Fibroblast of skin of left quadriceps (primary cell): ENCODE data around the gene RSPH1.

ENCODE experiments used
- DNase-seq, 2 experiments: peaks; one replicate each; pipeline ENCODE4 v3.0.0-alpha.2; 2013; ENCODE audit warnings: low read depth in 2 of 2

RSPH1 gene

DNA sequence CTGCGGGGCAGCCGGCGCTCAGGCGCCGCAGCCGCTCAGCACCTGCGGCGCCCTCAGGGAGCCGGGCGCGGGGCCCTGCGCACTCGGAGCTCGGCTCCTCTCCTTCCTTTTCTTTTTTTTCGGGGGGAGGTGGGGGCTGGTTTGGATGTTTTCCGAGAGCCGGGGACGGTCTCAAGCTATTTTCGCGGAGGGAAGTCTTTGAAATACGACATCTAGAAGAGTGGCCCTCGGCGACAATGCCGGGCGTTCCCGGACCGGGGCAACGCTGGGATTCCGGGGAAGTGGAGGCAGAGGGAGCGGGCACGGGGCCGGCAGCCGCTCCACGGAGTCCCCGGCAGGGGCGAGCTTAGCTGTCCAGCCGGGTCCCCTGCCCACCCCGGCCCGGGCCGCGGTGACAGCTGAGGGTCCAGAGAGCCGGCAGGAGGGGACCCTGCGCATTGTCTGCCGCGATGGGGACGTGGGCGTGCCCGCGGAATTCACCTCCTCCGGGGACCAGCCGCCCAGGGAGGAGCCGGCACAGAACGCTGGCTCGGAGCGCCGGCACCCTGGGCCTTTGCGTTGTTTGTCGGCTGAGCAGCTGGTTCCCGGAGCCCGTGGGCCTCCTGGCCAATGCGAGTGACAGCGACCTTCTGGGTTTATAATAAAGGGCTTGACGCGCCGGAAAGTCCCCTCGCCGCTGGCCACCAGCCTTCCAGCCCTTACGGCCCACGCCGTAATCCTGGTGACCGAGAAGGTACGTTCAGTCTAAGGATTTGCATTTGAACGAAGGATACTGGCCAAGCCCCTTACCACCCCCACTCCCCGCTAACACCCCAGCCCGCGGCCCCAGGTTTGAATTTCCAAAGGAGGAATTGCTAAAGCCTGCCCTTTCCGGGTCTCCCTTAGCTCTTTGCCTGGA is 18.2 kb upstream of the RSPH1 start:
- no peak for DNase-seq

DNA sequence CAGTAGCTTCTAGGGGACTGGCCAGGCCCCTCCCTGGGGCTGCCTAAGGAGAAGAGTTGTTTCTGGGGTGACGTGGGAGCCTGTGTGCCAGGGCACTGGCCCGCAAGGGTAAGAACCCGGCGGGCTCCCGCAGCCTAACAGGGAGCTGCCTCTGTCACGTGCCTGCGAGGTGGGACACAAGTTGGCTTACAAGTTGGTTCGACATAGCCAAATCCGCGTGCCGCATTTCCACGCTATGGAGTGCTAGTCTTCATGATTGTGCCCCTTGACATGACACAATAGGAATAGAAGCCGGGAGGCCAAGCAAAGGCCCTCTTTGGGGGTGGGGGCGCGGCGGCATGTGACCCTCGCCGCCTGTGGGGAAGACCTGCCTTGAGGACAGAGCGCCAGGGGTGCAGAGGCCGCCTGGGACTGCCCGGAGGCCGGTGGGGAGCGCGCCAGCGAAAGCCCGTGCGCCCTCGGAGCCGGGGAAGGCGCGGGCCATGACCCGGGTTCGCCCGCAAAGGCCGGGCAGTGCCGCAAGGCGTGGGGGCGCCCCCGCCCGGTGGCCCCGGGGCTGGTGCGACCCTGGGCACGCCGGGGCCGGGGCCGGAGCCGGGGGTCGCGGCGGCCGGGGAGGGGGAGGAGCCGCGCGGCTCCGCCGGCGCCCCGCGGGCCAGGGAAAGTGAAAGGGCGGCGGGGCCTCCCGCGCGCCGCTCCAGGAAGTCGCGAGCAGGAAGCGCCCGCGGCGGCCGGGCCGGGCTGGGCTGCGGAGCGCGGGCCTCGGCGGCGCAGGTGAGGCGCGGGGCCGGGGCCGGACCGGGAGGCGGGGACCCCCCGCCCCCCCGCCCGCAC is 17.3 kb upstream of the RSPH1 start, which contains the start of gene SLC37A1:
Gene SLC37A1 (plus strand): TSS at position 702 of the 834 bp plus-strand sequence. CDS start 4,603 bp downstream, outside the sequence.
- DNase-seq: no peak

DNA sequence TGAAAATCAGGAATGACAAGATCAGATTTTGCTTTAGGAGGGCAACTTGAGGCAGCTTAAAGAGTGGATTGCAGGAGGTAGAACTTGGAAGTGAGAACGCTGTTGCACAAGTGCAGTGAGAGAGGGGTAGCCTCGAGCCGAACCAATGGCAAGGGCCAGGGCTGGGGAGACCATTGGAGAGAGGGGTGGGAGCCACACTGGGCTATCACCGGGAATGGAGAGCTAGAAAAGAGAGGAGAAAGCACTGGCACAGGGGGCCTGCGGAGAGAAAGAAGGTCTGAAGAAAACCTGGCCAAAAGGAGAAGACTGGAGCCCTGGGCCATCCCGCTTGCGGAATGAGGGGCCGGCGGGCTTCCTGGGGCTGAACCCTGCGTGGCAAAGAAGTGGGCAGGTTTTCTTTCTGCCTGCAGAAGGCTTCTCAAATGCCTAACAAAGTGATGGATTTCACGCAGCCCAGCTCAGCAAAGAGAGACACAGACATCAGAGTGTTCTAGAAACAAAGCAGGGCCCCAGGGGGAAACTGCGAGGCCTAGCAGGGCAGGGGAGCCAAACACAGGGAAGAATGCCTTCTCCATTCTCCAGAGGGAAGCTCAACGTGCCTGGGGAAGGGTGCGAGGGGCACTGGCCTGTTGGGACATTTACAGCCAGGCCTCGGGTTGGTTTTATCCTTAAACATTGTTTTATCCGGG is 16.5 kb upstream of the RSPH1 start:
- no peak for DNase-seq

DNA sequence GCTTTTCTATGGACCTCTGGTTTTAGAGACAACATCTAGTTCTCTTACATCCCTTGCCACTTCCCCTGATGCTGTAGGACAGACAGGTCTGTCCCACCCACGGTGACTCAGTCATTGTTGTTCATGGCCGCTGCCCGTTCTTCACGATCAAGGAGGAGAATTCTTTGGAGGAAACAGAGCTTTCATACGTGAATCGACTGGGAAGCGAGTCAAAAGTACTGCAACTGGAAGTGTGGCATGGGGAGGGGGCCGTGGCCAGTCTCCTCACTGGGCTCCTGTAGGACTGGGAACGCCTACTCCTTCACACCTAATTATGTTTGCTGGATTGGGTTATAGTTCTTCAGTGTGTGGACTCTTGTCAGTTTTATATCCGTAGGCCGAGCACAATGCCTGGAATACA is 13.2 kb upstream of the RSPH1 start:
- DNase-seq: no peak

DNA sequence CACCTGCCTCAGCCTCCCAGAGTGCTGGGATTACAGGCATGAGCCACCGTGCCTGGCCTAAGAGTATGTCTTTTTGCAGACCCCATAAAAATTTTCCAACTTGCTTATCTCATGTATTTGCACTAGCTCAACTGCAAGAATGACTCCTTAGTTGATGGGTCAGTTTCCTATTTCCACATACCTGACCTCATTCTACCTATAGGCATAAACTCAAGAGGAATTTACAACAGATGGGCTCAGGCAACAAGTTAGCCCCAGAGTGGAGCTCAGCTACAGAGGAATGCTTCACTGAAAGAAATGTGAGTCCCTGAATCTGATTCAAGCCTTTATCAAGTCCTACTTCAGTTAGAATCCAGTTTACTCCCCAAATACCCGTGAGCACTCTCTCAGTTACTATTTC is 12.3 kb upstream of the RSPH1 start:
- no peak for DNase-seq

DNA sequence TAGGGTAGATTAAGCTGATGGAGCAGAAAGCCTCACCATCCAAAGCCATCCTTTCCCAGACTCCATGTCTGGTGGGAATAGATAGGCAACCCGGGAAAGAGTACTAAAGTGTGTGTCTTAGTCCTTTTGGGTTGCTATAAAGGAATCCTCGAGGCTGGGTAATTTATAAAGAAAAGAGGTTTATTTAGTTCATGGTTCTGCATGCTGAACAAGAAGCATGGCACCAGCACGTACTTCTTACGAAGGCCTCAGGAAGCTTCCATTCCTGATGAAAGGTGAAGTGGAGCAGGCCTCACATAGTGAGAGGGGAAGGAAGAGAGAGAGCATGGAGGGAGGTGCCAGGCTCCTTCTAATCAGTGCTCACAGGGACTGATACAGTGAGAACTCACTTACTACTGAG is 11.4 kb upstream of the RSPH1 start:
- no peak for DNase-seq

DNA sequence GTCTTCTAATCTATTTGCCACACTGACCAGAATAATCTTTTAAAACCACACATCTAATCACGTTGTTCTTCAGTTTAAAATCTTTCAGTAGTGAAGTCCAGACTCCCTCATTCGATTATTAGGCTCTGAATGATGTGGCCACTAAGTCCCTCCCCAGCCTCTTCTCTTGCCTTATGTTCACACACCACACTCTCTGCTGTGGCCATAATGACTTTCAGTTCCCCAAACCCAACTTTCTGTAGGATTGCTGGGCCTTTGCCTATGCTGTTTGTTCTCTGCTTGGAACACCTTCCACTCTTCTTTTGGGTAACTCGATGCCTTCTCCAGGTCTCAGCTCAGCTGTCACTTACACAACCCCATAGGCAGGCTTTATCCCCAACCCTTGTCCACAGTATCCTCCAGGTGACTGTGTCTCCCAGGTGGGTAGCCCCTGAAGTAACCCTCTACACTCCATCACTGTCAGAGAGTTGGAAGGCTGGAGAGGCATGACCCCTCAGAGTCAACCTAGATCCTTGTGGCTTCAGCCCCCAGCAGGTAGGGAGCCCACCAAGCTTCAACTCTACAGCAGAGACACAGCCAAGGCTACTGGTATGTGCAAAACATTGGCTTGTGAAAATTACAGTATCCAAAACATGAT is 9.2 kb upstream of the RSPH1 start:
- no peak for DNase-seq

DNA sequence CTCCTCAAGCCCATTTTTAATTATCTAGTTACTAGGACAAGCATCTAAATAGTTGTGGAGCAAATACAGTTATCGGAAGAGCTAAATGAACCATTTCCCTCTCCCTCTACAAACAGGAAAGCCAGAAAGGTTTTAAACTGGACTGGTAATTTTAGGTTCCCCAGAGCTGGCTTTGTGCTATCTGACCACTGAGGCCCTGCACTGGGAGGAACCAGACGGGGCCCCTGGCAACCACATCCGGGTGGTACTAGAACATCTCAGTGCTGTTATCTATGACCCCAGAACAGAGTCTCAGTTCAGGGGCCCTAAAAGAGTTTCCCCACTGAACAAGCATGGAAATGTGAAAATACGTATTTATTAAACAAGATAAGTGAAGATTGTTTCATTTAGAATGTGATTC is 7.7 kb upstream of the RSPH1 start:
- DNase-seq: no peak

DNA sequence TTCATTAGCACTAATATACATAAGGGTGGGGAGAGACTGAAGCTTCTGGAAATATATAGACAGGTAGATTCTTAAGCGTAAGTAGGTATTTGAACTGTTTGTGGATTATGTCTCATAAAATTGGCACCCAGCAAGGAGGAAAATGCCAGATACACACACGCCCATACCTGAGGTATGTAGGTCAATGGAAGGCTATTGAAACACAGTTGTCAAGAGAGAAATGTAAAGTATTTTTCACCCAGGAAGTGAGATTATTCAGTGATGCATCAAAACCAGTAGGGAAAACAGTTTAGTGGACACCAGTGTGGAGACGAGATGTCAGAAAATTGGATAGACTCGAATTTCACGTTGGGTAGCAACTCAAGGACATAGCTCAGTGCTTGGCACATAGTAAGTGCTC is 4.7 kb upstream of the RSPH1 start:
- no peak for DNase-seq

DNA sequence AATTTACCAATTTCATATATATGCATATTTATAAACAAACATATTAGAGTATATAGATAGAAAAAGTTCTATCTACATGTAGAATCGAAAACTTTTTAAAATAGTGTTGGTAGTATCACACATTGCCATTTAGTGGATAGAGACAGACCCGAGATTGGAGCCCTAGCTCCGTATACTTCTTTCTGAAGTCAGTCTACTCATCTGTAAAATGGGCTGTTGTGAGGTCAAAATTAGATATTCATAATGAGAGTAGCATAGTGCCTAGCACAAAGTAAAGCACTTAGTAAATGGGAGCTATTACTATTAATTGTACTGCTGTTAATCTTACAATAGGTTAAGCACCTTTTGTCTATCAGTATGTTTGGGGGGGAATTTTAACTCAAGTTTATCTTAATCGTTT is 4.2 kb upstream of the RSPH1 start:
- DNase-seq: no peak

DNA sequence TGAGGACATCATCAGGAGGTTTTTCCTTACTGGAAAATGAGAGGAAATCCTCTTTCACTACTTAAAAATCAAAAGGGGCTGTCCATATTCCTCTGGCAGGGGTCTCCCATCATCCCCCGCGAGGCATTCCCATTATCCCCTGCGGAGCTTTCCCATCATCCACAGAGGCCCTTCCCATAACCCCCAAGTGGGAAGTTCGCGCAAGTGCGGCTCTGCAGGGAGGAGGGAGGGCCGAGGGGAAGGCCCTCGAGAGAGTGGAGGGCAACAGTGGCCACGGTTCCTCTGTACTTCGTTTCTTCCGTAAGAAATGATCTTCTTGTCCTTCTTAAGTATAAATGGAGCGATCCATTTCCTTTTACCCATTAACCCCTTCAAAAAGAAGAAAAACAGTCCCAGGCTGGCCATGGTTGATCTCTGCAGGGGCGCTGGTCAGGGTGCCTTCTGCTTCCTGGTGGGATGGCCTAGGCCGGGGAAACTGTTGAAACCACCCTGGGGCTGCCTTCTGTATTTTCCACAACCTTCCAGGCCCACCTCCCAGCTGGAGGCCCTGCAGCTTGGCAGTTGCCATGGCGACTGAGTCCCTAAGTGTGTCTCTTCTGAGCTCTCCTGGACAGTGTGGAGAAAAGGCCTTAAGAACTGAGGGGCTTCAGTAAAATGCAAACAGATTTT is 3.6 kb upstream of the RSPH1 start:
- DNase-seq: no peak

DNA sequence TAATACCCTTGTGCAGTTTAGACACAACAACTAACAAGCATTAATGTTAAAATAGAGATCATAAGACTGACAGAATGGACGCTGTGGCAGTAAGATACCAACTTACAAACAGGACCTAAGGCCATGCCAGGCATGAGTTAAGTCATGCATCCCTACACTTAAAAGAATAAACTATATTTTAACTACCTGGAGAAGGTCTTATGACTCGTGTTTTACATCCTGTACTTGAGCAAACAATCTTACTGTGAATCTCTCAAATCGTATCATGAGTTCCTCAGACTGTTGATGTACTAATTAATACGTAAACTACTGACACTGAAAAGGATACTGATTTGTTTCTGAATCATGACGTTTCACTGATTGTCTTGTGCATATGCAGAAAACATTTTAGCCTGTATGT is 2.0 kb upstream of the RSPH1 start:
- no peak for DNase-seq

DNA sequence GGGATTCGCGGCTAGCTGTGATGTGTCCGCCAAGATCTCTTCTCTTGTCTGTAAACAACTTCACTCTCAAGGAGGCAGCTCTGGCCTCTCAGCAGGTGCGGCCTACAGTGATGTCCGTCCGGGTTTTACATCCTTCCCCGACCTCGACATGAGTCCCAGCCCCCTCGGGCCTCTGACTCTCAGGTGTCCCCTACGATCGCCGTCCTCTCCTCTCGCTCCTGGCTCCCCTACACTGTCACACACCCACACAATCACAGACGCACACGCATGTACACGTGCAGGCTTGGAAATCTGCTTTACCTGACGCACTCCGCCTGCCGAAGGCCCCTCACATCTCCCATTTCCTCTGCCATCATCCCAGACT is 797 bp upstream of the RSPH1 start:
- no peak for DNase-seq

DNA sequence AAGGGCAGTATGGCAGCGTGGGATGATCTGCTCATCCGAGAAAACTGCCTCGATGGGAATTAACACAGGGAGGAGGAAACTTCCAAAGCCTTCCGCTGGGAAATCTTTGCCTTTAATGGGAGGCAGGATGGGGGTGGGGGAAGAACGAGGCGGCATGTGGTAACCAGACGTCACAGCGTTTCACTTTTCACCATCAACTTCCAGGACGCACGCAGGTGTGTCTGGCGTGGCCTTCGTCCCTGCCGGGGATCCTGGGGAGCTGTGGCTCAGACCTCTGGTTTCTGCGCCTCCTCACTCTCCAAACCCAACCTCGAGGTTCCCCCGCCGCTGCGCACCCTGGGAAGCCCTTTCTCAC is 282 bp downstream of the RSPH1 start:
- no peak for DNase-seq

DNA sequence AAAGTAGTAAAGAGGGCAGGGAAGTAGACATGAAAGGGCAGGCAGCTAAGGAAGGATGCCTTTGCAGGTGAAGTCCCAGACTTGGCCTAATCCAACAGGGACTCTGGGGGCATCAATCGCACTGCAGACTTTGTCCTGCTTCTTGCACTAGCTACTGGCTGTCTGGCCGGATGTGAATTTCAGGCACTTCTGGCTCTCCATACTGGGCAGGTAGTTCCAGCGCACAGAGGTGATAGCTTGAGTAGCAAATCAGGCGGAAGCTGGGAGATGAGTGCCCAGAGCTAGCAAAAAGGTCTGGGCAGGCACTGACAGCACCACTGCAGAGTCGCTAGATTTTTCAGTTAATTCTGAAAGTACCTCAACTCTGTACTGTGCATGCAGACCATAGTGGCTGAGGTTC is 997 bp downstream of the RSPH1 start:
- no peak for DNase-seq

DNA sequence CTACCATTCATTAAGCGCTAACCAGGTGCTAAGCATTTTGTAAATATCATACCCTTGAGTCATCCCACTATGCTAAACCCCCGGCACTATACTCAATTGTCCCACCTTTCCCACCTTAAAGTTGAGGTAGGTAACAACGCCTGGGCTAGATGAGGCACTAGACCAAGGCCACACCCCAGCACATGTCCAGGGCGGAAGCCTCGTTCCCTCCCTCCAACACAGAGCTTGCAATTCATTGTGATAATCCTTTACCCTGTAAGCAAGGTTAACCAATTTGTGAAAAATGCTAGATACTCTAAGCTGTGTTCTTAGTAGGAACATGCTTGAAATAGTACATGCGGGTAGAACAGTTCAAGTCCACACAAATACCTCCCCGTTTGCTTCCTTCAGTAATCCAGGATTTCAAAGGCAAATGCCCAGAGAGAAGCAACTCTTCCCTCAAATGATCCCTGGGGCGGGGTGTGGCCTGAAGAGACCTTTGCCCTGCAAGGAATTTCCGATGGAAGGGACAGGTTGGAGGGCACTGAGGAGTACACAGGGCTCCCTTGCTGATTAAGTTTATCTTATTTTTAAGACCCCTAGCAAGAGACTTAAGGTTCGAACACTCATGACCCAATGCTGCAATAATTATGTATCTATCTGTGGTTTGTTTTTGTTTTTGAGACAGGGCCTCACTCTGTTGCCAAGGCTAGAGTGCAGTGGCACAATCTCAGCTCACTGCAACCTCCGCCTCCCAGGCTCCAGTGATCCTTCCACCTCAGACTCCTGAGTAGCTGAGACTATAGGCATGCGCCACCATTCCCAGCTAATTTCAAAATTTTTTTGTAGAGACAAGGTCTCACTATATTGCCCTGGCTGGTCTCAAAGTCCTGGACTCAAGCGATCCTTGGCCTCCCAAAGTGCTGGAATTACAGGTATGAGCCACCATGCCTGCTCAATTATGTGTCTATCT is 2.6 kb downstream of the RSPH1 start:
- DNase-seq: no peak

DNA sequence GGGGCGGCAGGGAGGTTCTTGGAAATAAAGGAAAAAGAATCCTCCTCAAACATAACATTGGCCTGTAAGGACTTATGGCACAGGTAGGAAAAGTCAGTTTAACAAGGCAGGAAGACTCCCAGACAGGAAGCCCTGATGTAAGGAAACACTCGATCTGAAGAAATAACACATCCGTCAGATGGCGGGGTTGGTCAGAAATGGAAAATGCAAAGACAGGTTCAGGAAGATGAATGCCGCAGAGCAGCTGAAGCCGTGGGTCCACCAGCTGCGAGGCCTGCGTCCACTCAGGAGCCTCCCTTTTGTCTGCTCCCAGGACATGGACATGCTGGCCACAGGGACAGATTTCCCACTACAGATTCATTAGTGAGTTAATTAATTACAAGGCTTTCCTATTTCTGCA is 3.8 kb downstream of the RSPH1 start:
- DNase-seq: no peak

DNA sequence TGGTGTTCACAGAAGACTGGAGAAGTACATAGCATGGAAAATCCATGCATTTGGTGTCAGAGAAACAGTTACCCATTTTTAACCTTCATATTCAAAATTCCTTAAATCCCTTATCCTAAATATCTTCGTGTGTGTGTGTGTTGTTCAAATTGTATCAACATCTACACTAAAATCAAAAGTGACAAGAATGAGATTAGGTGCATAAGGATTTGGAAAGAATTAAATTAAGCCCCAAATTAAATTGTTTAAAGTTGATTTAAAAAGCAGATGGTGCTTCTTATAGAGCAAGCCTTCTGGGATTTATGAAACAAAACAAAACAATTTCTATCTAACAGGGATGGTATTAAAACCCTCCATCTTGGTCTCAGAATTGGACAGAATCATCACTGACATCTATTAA is 4.7 kb downstream of the RSPH1 start:
- no peak for DNase-seq

DNA sequence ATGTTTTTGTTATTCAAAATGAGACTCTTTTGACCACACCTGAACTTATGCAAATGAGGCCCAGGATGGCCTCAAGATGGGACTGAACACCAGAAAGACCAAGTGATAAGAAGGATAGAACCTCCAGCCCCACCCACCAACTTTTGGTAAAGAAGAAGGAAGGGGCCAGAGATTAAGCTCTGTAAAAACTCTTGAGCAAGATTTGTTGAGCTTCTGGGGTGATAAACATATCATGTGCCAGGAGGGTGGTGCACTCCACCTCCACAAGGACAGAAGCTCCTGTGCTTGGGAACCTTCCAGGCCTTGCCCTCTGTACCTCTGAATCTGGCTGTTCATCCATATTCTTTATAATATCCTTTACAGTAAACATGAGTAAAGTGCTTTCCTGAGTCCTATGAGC is 5.3 kb downstream of the RSPH1 start:
- DNase-seq: no peak

DNA sequence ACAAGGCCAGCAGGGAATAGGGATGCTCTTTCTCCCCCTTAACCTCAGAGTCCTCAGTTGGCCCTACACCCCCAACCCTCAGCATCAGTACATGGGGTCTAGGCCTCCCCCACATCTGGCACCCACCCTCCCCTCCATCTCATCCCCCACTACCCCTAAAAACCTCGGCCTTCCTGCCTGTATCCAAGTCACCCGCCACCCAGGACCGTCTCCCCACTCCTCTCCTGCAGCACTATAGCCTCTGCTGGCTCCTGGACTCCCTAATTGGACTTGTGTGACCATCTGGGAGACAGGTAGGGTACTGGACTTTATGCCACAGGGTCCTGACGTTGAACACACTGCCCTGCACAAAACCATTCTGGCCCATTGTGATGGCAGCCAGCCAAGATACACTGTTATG is 6.0 kb downstream of the RSPH1 start:
- no peak for DNase-seq
